Ectodermal cell (in vitro differentiated cells): Measurements from ENCODE around the gene BMP7.

ENCODE experiments used
- H3K27ac ChIP-seq: 2 replicates; pipeline ENCODE4 v1.7.0; 2013; ENCODE audit warnings: mild to moderate bottlenecking, low read depth, low read length; ENCODE audit not compliant: insufficient read depth, poor library complexity, severe bottlenecking
- H3K27me3 ChIP-seq: 2 replicates; pipeline ENCODE4 v1.7.0; 2013; ENCODE audit warnings: mild to moderate bottlenecking, low read length; ENCODE audit not compliant: insufficient read depth, control insufficient read depth, poor library complexity, severe bottlenecking
- H3K36me3 ChIP-seq: one replicate; pipeline ENCODE4 v1.7.0; 2013; ENCODE audit warnings: low read length; ENCODE audit not compliant: control insufficient read depth, insufficient read depth
- H3K4me1 ChIP-seq: one replicate; pipeline ENCODE4 v1.7.0; 2013; ENCODE audit warnings: low read length; ENCODE audit not compliant: control insufficient read depth, insufficient read depth
- H3K4me3 ChIP-seq: 2 replicates; pipeline ENCODE4 v1.7.0; 2013; ENCODE audit warnings: low read depth, low read length, control low read depth; ENCODE audit not compliant: insufficient read depth
- H3K9me3 ChIP-seq: 2 replicates; pipeline ENCODE4 v1.7.0; 2013; ENCODE audit warnings: mild to moderate bottlenecking, low read length, moderate library complexity; ENCODE audit not compliant: control insufficient read depth
- WGBS, 2 experiments: methylation state at CpG; one replicate each; pipeline ENCODE4 v1.1.7; 2013; ENCODE audit warnings: missing lambda C conversion rate in 2 of 2; 5-methylcytosine and 5-hydroxymethylcytosine counted together

The BMP7 gene

GRCh38 chr20:57260934-57261333 is 5.5 kb downstream of the BMP7 start:
- Histone ChIP-seq H3K36me3 (no peaks in the 10 kb centered on the region), H3K4me1 (peaks cover 57% of the 10 kb centered on the region), H3K4me3 (no peak overlapping the region), H3K9me3 (no peaks in the 10 kb centered on the region), H3K27ac (no peak overlapping the region), H3K27me3 (peaks cover 17% of the 10 kb centered on the region)
- WGBS, 2 experiments, result 73 to 76% methylated on average over 14 of the region's 14 CpGs

DNA sequence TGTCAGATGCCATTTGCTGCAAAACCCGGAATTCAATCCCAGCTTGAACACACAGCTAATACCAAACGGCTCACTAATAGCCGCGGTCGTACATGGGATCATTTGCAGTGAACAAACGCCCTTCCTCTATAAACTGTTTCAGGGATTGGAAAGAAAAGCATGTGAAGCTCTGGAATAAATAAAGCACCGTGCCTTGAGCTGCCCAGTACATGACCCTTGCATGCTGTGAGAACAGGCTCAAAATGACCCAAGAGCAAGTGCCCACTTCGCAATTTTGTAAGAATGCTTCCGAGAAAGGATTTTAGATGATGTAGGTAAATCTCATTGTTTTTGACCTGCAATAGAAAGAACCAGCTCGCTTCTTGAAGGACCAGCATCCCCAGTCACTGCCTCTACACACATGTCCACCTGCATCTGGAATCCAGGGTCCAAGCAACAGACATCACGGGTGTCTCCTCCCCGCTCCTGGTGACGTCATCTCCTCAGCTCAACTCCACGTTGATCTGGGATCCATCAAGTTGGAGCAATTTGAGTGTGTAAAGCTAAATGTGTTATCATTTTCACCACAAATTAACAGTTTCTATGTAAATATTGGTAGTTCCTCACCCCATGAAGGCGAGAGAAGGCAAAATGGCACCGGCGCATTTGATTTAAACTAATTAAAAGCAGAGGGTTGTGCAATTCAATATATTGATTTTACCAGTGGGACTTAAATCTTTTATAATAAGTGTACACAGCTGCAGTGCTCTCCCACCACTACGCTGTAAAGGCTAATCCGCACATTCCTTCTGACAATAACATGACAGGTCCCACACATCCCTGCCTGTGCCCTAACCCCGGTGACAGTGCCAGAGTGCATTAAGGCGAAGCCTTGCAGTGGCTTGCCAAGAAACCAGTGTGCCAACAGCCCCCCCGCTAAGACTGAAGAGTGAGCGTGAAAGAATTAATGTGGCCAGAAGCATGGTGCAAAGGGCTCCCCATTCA is 6.2 kb downstream of the BMP7 start:
- peaks cover 57% of the 10 kb centered on the region for H3K4me1 ChIP-seq
- no peaks in the 10 kb centered on the region for H3K9me3 ChIP-seq
- H3K27ac ChIP-seq, result no peak overlapping the region
- no peaks in the 10 kb centered on the region for H3K36me3 ChIP-seq
- 90 to 92% methylated on average over 20 to 22 of the region's 23 CpGs for WGBS, 2 experiments
- H3K4me3 ChIP-seq, result no peak overlapping the region
- peaks cover 10% of the 10 kb centered on the region for H3K27me3 ChIP-seq

DNA sequence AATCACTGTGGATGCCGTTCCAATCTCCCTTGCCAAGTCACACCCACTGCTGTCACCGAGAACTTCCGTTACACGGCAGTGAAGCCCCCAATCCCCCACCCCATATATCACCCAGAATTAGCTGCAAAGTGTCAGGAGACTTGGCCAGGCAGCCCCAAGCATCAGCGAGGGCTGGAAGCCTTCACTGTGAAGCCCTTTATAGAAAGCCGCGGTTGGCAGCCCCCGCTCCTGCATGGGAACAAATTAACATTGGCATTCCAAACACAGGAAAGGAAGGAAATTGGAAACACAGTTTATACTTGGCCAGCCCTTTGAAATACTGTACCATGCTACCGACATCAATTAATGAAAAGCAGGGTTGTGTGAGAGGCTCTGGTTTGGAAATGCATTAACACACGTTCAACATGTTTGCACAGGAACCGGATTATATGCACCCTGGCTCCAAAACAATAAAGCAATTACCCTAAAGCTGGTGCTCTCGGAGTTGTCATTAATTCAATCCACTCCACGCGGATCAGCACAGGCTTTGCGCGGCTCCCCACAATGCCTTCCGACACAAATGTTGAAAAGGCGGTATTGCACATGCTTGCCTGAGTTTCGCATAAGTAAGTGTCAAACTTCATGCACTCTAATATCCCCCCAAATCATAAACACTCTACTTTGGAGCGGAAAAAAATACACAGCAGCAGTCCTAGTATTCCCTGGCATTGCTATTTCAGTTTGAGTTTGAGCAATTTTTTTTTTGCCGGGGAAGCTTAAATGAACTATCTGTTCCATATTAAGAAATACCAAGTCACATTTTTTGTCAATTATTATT is 7.1 kb downstream of the BMP7 start:
- H3K4me3 ChIP-seq, result no peak overlapping the region
- H3K9me3 ChIP-seq, result no peaks in the 10 kb centered on the region
- peaks cover under 1% of the 10 kb centered on the region for H3K27me3 ChIP-seq
- WGBS, 2 experiments, result 54 to 59% methylated on average over 21 of the region's 21 CpGs
- peaks cover 57% of the 10 kb centered on the region for H3K4me1 ChIP-seq
- H3K36me3 ChIP-seq, result no peaks in the 10 kb centered on the region
- H3K27ac ChIP-seq, result no peak overlapping the region

DNA sequence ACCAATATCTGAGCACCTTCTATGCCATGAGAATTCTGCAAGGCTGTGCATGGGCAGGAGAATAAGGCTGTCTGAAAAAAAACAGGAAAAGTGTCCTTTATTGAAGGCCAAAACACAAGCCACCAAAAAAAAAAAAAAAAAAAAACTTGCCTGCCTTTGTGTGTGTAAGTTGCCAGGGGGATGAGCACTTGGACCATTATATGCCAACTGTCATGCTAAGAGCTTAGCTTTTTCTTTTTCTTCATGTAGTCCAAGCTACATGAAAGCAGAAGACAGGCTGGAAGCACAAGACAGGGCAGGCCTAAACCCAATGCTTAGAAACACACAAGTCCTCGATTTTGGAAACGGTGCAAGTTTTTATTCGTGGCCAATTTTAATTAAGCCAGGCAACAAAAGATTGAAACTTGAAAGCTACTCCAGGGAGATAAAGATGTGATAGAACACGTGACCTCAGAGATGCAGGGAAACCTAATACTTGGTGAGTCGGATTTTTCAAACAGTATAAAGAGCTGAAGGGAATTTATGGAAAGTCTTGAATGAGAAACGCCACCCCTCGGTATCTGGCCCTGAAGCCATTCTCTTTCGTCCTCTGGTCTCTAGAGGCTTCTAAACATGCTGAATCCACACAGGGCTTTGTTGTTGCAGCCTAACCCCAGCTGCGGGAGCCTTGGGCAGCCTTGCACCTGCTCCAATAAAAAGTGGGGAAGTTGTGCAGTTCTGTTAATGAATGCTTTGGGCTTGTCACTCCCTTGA is 8.6 kb downstream of the BMP7 start:
- Histone ChIP-seq H3K9me3 (no peaks in the 10 kb centered on the region), H3K27me3 (no peaks in the 10 kb centered on the region), H3K4me3 (no peak overlapping the region), H3K36me3 (no peaks in the 10 kb centered on the region), H3K4me1 (peaks cover 46% of the 10 kb centered on the region), H3K27ac (peak overlapping the region; percentile 39)
- 44 to 51% methylated on average over 9 of the region's 9 CpGs for WGBS, 2 experiments

- 93 to 97% methylated on average over 6 of the region's 6 CpGs for WGBS, 2 experiments
- Histone ChIP-seq H3K9me3 (no peaks in the 10 kb centered on the region), H3K36me3 (no peaks in the 10 kb centered on the region), H3K27ac (no peak overlapping the region), H3K4me3 (no peak overlapping the region), H3K27me3 (no peaks in the 10 kb centered on the region), H3K4me1 (peaks cover 42% of the 10 kb centered on the region)
Measured at GRCh38 chr20:57256908-57257307, 9.5 kb downstream of the BMP7 start.

- Histone ChIP-seq H3K4me1 (peaks cover 36% of the 10 kb centered on the region), H3K4me3 (no peak overlapping the region), H3K9me3 (no peaks in the 10 kb centered on the region), H3K36me3 (no peaks in the 10 kb centered on the region), H3K27ac (no peak overlapping the region), H3K27me3 (no peaks in the 10 kb centered on the region)
- WGBS, 2 experiments, result 93% methylated on average over 3 of the region's 3 CpGs
Measured at GRCh38 chr20:57256205-57256604, 10.2 kb downstream of the BMP7 start.

GRCh38 chr20:57255183-57255582 is 11.3 kb downstream of the BMP7 start:
- Histone ChIP-seq H3K4me1 (peaks cover 26% of the 10 kb centered on the region), H3K36me3 (no peaks in the 10 kb centered on the region), H3K4me3 (no peak overlapping the region), H3K27ac (no peak overlapping the region), H3K9me3 (no peaks in the 10 kb centered on the region), H3K27me3 (no peaks in the 10 kb centered on the region)
- 92 to 94% methylated on average over 1 of the region's 1 CpG for WGBS, 2 experiments

- 82 to 85% methylated on average over 8 of the region's 8 CpGs for WGBS, 2 experiments
- Histone ChIP-seq H3K36me3 (no peaks in the 10 kb centered on the region), H3K27ac (no peak overlapping the region), H3K9me3 (no peaks in the 10 kb centered on the region), H3K4me3 (no peak overlapping the region), H3K4me1 (peaks cover 5% of the 10 kb centered on the region), H3K27me3 (no peaks in the 10 kb centered on the region)
Measured at GRCh38 chr20:57252559-57253162, 13.8 kb downstream of the BMP7 start.

- Histone ChIP-seq H3K27me3 (no peaks in the 10 kb centered on the region), H3K4me3 (no peak overlapping the region), H3K27ac (no peak overlapping the region), H3K36me3 (no peaks in the 10 kb centered on the region), H3K4me1 (peaks cover 5% of the 10 kb centered on the region), H3K9me3 (no peaks in the 10 kb centered on the region)
- WGBS, 2 experiments, result 94% methylated on average over 9 of the region's 9 CpGs
Measured at GRCh38 chr20:57251949-57252348, 14.5 kb downstream of the BMP7 start.
